Prostate gland (tissue), 2 donors: ENCODE results near the gene FSIP1. TPM values are rescaled to one million over a fixed set of nuclear protein-coding genes. Genes with fewer than 3 reads are reported as not detected.

Experiments used
- DNase-seq: peaks from one replicate; pipeline ENCODE4 v3.0.0-alpha.2; 2019; ENCODE audit warnings: low spot score
- H3K27ac ChIP-seq, 2 donors: fragments of 200-600 bp; sonication (generic); 2 replicates each; pipeline ENCODE4 v1.5.1; 2017 to 2019
- H3K27me3 ChIP-seq: fragments of 200-600 bp; sonication (generic); replicated peaks from 2 replicates; pipeline ENCODE4 v1.5.1; 2019; ENCODE audit not compliant: insufficient read depth
- H3K36me3 ChIP-seq, 2 donors: fragments of 200-600 bp; sonication (generic); 1 replicate in 1 of 2; 2 replicates in 1 of 2; pipeline versions ENCODE4 v1.5.1 to v1.8.1; 2017 to 2019
- H3K4me1 ChIP-seq: fragments of 200-600 bp; sonication (generic); replicated peaks from 2 replicates; pipeline ENCODE4 v1.5.1; 2019
- H3K4me3 ChIP-seq, 2 donors: fragments of 200-600 bp; sonication (generic); 2 replicates each; pipeline ENCODE4 v1.5.1; 2017 to 2019
- H3K9me3 ChIP-seq: fragments of 200-600 bp; sonication (generic); 2 replicates; pipeline ENCODE4 v1.5.1; 2017
- CTCF ChIP-seq, 4 experiments: fragments of 200-600 bp in 2 of 4; fragments of 450-650 bp in 2 of 4; sonication (generic) in 2 of 4; IDR thresholded peaks; 1 replicate in 3 of 4; 2 replicates in 1 of 4; pipeline ENCODE4 v1.5.1; 2016 to 2019; ENCODE audit warnings: antibody characterized with exemption in 4 of 4, mild to moderate bottlenecking in 2 of 4, moderate library complexity in 2 of 4
- POLR2A ChIP-seq: fragments of 450-650 bp; IDR thresholded peaks from one replicate; pipeline ENCODE4 v1.6.1; 2016; ENCODE audit warnings: antibody characterized with exemption, mild to moderate bottlenecking
- POLR2AphosphoS5 ChIP-seq: sonication (generic); formaldehyde crosslinking; IDR thresholded peaks from one replicate; pipeline ENCODE4 v1.6.1; 2017; ENCODE audit warnings: antibody characterized with exemption
- WGBS: methylation state at CpG from one replicate; pipeline ENCODE4 v1.1.5; 2018; 5-methylcytosine and 5-hydroxymethylcytosine counted together
- intact Hi-C: fragments of 100-400 bp; cut with DNase I; formaldehyde crosslinking; loops from one replicate; pipeline ENCODE4 v1.14.2; 2022
- total RNA-seq, 2 donors: library from RNA; depleted of rRNA; stranded (reverse); fragments of >200 nt; gene quantifications; one replicate each; pipeline ENCODE4 v1.1.0, GENCODE V29; 2016

Gene FSIP1
- total RNA-seq, 2 donors from 2014 or later, result 1.6 to 2.3 TPM

GRCh38 chr15:39738998-39739397, 43.6 kb downstream of the FSIP1 start:
- Histone ChIP-seq H3K4me1 (no peaks in the 10 kb centered on the region), H3K27ac (no peak overlapping the region), H3K36me3 (no peaks in the 10 kb centered on the region), H3K27me3 (no peaks in the 10 kb centered on the region), H3K4me3 (no peak overlapping the region), H3K9me3 (no peaks in the 10 kb centered on the region)
- DNase-seq, result no peak
- TF ChIP-seq CTCF (IDR thresholded peaks at IDR 0.05), result no peak
- no peak for TF ChIP-seq POLR2A
- TF ChIP-seq POLR2AphosphoS5, result no peak
- intact Hi-C loops, result no loop called here
- 93% methylated on average over 3 of the region's 3 CpGs for WGBS

- H3K36me3 ChIP-seq, result no peaks in the 10 kb centered on the region
- no peaks in the 10 kb centered on the region for H3K4me1 ChIP-seq
- no peak overlapping the region for H3K4me3 ChIP-seq
- H3K27ac ChIP-seq, result no peak overlapping the region
- H3K9me3 ChIP-seq, result no peaks in the 10 kb centered on the region
- TF ChIP-seq CTCF (IDR thresholded peaks at IDR 0.05), result no peak
- no peak for TF ChIP-seq POLR2A
- TF ChIP-seq POLR2AphosphoS5, result no peak
- intact Hi-C loops, result no loop called here
- WGBS, result 61% methylated on average over 4 of the region's 4 CpGs
- no peaks in the 10 kb centered on the region for H3K27me3 ChIP-seq
- no peak for DNase-seq
Observed at GRCh38 chr15:39737196-39737550, 45.5 kb downstream of the FSIP1 start.

- intact Hi-C loops, result no loop called here
- no peak for DNase-seq
- Histone ChIP-seq H3K36me3 (no peaks in the 10 kb centered on the region), H3K27me3 (no peaks in the 10 kb centered on the region), H3K27ac (no peak overlapping the region), H3K4me1 (no peaks in the 10 kb centered on the region), H3K4me3 (no peak overlapping the region), H3K9me3 (no peaks in the 10 kb centered on the region)
- TF ChIP-seq POLR2AphosphoS5, result no peak
- WGBS, result 69% methylated on average over 6 of the region's 6 CpGs
Observed at GRCh38 chr15:39736412-39737195, 46.0 kb downstream of the FSIP1 start.

- no peak overlapping the region for H3K27ac ChIP-seq
- DNase-seq, result no peak
- no peaks in the 10 kb centered on the region for H3K9me3 ChIP-seq
- no peak overlapping the region for H3K4me3 ChIP-seq
- no peaks in the 10 kb centered on the region for H3K27me3 ChIP-seq
- intact Hi-C loops, result no loop called here
- TF ChIP-seq POLR2A (no peak), CTCF (IDR thresholded peaks at IDR 0.05) (no peak), POLR2AphosphoS5 (no peak)
- no peaks in the 10 kb centered on the region for H3K4me1 ChIP-seq
- 95% methylated on average over 4 of the region's 4 CpGs for WGBS
- H3K36me3 ChIP-seq, result no peaks in the 10 kb centered on the region
Observed at GRCh38 chr15:39735120-39735717, 47.4 kb downstream of the FSIP1 start.

- TF ChIP-seq POLR2AphosphoS5, result no peak
- TF ChIP-seq POLR2A, result no peak
- TF ChIP-seq CTCF (IDR thresholded peaks at IDR 0.05), result no peak
- Histone ChIP-seq H3K9me3 (no peaks in the 10 kb centered on the region), H3K27me3 (no peaks in the 10 kb centered on the region), H3K36me3 (no peaks in the 10 kb centered on the region), H3K4me3 (no peak overlapping the region), H3K4me1 (no peaks in the 10 kb centered on the region), H3K27ac (no peak overlapping the region)
- 90% methylated on average over 3 of the region's 3 CpGs for WGBS
- DNase-seq, result no peak
- intact Hi-C loops, result no loop called here
Observed at GRCh38 chr15:39731266-39731665, 51.4 kb downstream of the FSIP1 start.
